Hypothalamus (tissue), 51 donors: ENCODE data around the gene RASD1.

Experiments
- DNase-seq, 51 donors: peaks; one replicate each; lab custom pipeline; 2025; lab: John Stamatoyannopoulos, UW

The RASD1 gene

DNA sequence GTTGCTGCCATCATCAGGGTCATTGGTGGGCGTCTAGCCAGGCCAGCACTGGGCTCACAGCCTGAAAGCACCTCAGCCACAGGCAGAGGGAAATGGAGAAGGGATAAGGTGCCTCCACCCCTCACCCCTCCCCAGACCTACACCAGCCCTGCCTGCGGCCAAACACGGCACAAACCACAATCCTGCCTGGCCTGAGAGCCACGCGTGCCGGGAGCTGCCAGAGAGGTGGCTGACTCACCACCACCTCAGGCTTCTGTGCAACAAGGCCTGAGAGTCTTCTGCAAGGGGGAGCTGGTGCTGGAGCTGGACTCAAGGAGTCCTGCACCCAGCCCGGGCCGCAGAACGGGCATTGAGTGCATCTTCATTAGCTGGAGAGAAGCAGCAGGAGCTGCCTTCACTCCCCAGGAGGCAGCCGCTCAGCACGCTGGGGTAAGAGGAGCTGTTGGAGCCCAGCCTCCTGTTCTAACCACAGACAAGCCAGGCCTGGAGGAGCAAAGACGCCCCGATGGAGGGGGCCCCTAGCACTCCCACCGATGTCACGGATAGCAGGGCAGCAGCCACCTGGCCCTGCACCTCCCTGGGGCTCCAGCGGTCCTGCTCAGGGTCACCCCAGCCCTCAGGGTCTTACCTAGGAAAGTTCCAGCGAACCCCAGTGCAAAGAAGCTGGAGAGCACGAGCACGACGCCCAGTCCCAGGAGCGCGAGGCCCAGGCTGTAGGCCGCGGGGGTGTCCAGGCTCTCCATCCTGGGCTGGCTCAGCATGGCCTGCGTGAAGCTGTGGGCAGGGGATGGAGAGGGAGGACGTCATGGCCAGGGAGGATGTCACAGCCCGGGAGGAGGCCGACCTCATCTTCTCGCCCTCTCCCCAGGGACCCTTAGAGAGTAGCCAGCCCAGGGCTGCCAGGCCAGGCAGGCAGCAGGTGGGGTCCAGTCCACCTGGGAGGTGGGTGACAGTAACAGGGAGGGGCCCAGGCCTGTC is 16.0 kb upstream of the RASD1 start:
- DNase-seq, result peak in 2 of 51 donors; percentile 21 to 27

DNA sequence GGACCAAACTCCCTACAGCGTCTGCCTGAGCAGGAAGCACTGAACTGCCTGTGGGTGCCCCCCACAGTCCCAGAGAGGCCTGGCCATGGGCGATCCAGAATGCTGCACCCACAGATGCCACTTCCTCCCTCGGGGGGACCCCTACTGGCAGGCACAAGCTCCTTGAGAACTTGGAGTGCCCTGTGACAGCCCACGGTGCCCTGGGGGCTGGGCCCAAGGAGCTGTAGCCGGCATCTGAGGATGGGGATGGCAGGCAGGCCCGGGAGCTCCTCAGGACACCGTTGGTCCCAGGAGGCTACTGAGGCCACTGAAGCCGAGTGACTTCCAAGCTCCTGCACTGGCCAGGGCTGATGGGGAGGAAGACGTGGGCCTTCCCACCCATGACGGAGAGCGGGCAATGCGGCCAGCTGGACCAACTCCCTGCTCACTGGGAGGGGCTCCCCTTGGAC is 15.1 kb upstream of the RASD1 start:
- DNase-seq, result no peak

DNA sequence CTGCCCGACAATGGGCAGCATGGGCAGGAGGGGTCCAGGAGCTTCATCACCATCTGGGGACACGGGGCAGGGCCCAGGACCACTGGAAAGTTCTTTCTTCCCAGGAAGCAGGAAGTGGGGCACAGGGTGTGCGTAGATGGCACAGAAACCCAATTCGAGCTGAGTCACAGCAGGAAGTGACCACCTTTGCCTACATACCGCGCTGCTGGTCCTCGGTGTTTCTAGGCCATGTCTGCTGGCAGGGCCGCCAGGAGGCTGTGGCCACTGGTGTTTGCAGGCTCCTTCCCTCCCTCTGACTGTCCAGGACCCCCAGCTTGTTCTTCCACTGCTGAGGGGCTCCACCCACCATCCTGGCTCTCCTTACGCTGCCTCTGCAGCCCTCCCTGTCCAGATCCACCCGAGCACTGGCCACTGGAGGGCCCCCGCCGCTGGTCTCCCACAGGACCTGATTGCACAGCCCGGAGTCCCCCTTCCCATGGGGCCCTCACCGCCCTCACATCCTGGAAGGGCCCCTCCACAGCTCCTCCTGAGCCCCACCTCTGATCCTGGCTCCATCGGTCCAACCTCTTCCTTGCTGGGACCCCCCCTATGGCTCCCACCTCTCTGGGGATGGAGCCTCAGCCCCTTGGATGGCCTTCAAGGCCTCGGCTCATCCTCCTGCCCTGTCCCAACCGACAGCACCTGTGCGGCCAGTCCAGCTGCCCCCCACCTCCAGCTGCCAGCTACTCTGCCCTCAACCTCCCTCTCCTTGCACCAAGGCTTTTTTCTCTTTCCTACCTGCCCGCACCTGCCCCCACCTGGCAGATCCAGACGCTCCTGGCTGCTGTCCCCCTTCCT is 14.5 kb upstream of the RASD1 start:
- DNase-seq, result no peak

DNA sequence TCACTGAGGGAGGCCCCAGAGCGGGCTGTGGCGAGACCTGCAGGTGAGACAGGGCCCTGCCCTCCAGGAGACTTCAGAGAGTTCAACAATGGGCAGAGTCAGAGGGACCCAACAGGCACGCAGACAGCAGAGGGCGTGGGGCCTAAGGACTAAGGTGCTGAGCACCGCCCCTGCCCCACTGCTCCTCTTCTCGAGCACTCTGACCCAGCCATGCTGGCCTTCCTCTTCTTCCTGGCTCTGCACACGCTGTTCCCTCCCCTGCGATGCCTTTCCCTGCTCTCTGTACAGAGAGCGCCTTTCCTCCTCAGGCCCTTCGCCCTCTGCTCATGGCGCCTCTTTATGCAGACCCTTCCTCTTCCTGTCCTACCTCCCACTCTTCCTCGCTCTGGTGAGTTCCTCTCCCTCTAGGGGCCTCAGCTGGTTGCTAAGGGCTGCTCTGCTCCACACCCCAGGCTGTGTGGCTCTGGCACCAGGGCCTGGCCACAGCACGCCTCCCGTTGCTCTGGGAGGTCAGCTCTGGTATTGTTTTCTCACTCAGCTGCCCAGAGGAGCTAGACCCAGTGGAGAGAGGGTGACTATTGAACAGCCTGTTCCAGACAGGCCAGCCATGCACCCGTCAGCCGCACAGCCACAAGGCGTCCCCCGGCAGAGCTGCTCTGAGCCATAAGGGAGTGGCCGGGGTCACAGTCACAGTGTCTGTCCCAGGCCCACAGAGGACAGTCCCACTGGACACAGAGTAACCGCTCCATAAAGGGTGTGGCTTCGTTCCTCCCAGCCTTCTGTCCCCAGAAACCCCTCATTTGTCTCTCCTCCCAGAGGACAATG is 13.6 kb upstream of the RASD1 start:
- DNase-seq, result no peak

DNA sequence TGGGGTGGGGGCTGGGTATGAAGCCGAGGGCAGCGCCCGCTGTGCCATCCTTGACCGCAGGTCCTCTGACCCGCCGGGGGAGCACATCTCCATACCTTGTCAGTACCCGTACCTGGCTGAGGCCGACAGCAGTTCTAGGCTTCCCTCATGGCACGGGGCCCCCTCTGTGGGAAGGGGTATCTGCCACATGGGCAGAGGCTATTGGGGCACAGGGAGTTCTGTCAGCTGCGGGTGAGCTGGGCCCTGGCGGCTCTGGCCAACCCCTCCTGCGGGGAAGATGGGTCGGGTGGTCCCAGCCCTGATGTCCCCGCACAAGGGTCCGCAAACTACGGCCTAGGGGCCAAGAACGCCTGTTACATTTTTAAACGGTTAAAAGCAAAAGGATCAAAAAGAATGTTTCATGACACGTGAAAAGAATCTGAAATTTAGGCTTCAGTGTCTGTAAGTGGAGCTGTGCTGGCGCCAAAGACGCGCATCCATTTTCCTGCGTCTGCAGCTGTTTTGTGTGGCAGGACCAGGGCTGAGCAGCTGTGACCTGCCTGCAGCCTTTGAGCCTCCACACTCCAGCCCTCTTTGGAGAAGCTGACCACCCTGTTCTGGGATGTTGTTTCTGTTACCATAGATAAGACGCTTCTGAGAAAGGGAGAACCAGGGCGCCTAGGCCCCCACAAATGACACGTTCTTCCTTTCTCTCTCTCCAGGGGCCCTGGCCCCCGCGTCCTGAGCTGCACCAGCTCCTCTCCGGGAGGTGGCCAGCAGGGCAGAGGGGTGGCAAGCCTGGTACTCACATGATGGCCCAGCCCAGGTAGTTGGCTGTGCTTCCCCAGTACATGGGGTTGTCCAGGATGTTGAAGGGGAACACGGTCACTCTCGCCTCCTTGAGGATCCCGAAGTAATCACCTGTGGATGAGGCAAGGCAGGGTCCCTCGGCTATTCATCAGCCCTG is 12.7 kb upstream of the RASD1 start:
- DNase-seq, result no peak

DNA sequence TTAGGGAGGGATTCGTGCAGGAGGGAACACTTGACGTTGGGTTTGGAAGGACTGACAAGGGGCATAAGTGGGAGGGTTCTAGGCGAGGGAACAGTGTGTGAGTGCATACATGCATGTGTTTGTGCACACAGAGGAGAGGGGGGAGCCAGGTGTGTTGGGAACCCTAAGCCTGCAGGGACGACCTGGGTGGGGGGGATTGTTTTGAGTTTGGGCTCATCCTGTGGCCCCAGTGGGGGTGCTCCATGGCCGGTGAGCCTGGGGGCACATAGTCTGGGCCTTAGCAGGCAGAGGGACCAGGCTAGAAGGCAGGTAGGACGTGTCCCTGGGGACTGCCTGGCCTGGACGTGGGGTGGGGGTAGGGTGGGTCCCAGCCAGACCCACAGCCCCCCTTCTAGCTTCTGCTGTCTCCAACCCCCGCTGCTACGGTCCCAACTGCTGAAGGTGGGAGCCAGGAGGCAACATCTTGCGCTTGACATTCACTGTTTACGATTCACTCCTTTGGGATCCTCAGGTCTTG is 11.9 kb upstream of the RASD1 start:
- DNase-seq, result no peak

DNA sequence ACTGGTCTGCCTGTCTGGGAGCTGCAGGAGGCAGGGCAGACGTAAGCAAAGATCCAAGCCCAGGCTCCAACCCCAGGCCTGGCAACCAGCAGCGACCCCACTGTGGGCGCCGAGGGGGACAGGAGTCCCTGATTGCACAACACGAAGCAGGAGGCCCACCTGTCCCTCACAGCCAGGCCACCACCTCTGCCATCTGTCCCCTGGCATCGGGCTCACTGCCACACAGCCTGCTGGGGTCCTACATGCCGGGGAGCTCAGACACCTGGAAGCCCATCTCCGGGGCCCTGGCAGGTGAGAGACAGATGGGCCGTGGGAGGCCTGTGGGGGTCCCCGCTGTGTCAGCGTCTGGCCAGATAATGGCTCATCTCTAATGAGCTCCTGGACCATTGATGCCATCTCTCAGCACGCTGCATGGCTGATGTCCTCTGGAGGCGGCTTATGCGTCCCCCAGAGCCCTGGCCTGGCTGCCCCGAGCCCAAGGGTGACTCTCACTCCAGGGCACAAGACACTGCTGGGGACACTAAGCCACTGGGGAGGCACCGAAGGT is 11.3 kb upstream of the RASD1 start:
- DNase-seq, result no peak

DNA sequence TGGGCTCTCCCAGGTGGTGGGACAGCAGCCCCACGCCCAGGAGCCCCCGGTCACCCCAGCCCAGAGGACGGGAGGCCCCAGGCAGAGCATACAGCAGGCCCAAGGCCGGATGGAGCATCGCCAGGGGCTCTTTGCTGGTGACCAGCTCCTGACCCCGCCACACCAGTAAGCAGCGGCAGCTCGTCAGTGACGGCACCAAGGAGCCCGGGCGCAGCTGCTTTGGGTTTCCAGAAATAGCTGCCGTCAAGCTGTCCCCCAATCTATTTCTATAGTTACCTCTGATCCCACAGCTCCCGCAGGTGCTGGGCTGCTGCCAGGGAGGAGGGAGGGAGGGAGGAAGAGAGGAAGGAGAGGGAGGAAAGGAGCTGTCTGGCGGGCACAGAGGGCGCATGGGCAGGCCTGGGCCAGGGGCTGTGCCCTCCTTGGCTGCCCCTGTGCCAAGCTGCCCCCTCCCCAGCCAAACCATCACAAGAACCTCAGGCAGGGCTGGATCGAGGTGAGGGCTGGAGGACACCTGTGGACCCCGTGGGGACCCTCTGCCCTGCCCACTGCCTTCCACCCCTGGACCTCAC is 10.8 kb upstream of the RASD1 start:
- DNase-seq, result peak in 26 of 51 donors; percentile 14 to 67 (median 37)

DNA sequence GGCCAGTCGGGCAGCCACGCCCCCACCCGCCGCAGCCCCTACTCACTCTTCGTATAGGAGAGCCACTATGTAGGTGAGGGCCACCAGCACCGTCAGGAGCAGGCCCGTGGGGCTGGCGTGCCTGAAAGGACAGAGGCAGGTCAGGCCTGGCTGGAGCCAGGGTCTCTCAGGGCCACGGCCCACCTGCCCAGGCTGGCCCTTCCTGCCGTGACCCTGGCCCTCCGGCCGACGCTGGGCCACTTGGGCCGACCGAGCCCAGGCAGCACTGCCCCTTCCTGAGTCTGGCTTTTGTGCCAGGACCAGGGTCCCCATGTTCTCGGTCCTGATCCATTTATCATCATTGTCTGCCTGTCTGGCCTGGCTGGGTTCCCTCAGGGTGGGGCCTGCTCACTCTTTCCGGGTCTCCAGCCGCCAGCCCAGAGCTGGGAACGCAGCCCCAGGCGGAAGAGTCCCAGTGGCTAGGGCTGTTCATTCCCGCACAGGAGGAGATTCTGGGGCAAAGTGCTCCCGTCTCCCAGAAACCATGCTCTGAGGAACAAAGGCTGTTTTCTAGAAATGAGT is 10.1 kb upstream of the RASD1 start:
- DNase-seq, result peak in 27 of 51 donors; percentile 11 to 64 (median 38)

DNA sequence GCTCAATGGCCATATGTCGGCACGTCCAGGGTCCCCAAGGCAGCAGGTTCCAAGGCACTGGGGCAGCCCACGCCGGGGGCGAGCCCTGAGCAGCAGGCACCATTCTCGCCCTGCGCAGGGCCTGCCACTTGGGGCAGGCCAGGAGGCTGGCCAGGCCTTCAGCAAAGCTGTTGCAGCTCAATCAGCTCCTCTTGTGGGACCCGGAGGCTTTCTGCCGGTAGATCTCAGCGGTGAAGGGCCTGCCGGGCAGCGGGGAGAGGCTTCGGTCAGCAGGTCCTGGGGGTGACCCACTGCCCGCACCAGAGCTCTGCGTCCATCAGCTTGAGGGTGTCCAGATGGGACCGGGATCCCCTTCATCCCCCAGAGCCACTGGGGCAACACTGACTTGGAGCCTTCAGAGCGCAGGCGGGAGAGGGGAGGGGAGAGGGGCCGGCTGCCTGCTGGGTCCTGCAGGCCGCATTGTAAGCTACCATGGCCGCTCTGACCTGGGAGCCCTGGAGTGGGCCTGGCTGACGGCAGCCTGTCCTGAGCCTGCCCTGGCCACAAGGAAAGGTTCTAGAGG is 9.5 kb upstream of the RASD1 start:
- no peak for DNase-seq

DNA sequence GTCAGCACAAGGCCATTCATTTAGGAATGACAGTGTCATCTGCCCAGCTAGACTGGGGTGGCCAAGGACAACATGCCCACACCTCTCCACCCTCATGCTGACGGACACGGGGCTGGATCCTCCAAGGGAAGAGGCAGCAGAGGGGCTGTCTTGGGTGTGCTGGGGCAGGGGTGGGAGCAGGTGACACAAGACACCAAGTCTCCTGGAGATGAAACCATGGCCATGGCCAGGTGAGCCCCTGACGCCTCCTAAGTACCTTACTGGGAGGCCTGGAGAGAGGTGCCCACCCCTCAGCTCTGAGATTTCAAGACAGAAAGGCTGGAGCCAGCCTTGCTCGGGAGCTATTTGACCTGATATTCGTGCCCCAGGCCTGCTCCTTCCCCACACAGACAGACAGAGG is 9.0 kb upstream of the RASD1 start:
- no peak for DNase-seq

DNA sequence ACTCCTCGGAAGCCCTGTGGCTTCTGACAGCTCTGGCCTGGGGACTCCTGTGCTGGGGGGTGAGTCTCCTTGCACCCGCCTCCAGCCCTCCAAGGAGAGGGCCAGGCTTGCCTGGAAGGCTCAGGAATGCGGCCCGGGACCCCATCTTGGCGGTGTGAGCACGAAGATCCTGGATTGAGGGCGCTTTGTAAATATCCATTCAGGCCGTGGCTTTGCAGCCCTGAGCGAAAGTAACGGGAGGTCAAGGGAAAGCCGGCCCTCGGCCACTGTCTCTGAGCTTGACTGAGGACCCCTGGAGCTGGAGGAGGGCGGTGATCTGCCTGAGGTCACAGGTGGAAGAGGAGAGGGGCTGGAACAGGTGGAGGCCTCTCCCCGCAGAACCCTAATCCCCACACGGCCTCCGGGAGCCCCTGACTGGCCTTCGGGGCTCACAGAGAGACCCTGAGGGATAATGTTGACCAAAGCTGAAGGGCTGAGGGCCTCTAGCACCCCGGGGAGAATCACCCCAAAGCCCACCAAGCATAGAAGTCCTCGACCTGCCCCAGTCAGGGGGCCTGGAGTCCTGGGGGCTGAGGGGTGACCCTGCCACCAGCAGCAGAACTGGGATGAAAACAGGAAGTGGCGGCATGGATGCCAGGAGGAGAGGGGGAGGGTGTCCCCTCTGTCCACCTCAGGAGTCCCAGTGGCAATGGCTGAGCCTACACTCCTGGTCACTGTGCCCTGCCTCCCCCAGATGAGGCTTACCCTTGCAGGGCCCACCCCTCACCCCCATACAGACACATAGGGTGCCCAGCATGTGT is 8.3 kb upstream of the RASD1 start:
- no peak for DNase-seq

DNA sequence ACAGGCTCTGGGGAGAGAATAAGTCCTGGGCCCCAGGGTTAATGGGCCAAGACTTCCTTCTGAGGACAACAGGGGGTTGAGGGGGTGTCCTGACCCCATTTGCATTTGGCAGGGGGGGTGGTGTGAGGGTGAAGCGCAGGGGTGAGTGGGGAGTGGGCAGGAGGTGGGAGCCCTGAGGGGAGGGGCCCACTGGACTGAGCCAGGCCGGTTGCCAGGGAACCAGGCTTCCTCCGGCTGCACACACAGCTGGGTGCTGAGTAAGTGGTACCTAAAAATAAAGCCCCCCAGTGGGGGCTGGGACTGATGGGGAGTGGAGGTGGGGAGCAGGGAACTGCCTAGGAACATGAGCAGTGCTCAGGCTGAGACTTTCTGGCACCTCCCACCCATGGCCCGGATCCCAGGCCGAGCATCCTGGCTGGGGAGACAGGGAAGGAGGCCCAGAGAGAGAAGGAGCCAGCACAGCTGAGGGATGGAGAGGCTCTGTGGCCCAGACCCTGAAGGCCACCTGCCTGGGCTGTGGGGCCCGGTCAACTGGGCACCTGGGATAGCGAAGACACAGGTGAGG is 7.5 kb upstream of the RASD1 start:
- peak in 26 of 51 donors; percentile 12 to 72 (median 40) for DNase-seq

DNA sequence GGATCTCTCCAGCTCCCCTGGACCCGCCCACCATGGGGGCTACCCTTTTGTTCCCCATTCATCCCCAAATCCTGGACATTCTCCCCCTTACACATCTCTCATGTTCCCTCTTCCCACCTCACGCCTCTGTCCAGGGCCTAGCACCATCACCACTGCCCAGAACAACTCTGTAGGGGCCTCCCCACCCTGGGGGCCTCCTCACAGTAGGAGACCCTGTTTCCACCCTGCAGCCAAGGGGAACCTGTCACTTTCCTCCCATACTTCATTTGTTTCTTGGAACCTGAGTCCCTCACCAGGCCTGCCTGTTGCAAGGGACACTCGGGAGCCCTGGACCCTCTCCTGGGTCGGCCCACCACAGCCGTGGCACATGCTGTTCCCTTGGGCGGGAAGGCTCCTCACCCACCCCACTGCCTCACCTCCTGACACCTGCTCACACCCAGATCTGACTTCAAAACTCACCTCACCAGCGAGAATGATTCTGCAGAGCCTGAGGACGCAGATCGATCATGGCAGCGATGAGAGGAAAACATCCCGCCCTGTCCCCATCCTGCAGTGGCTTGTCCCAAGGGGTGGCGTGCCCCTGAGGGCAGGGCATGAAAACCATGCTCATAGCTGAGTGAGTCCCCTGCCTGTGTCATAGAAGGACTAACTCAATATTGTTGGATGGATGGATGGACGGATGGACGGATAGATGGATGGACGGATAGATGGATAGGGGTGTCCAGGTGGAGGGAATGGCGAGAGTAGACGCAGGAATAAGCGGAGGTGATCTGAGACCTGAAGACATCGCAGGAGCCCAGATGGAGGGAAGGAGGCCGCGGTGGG is 6.8 kb upstream of the RASD1 start:
- no peak for DNase-seq

DNA sequence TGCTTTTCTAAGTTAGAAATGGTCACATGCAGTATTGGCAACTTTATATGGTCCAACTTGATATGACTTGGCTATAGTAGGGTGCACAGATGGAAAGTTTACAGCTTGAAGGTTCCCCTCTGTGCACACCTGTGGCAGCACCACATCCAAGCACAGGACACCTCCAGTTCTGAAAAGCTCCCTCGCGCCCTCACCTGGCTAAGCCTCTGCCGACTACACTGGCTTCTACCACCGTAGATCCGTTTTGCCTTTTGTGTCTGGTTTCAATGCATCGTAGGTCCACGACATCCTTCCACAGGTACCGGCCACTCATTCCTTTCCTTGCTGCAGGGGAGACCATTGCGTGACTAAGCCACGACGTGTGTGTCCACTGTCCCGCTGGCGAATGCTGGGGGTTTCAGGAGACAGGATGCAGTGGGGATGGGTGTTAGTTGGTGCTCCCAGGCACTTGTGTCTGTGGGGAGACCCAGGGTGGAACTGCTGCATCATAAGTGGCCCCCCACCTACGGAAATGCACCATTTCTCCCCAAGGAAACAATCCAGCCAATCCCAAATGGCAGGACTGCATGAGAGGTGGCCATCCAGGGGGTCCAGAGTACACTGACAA is 4.9 kb upstream of the RASD1 start:
- DNase-seq, result no peak
